ENCODE results near the gene SGMS1.

SGMS1 gene

GRCh38 chr10:50392426-50392825 lies 231.3 kb downstream of the SGMS1 start:
- Histone ChIP-seq H3K9ac (ENCODE audit: low read depth, low read length) (no peak overlapping the region), H3K27ac (ENCODE audit: low read depth, low read length) (peak overlapping the region; percentile 65), H3K36me3 (ENCODE audit: control insufficient read depth, insufficient read depth, low read length) (no peaks in the 10 kb centered on the region), H3K9me3 (ENCODE audit: control insufficient read depth, insufficient read depth, low read length) (no peaks in the 10 kb centered on the region), H3K4me3 (ENCODE audit: low read depth, low read length) (no peak overlapping the region), H3K27me3 (ENCODE audit: control insufficient read depth, insufficient read depth, low read length) (no peaks in the 10 kb centered on the region), H3K4me1 (ENCODE audit: control insufficient read depth, insufficient read depth, low read length) (peaks cover 28% of the 10 kb centered on the region)

- Histone ChIP-seq H3K36me3 (ENCODE audit: control insufficient read depth, insufficient read depth, low read length) (no peaks in the 10 kb centered on the region), H3K4me1 (ENCODE audit: control insufficient read depth, insufficient read depth, low read length) (peaks cover 33% of the 10 kb centered on the region), H3K27me3 (ENCODE audit: control insufficient read depth, insufficient read depth, low read length) (no peaks in the 10 kb centered on the region), H3K9ac (ENCODE audit: low read depth, low read length) (no peak overlapping the region), H3K9me3 (ENCODE audit: control insufficient read depth, insufficient read depth, low read length) (no peaks in the 10 kb centered on the region), H3K27ac (ENCODE audit: low read depth, low read length) (no peak overlapping the region), H3K4me3 (ENCODE audit: low read depth, low read length) (no peak overlapping the region)
Measured at GRCh38 chr10:50390302-50390701, 233.5 kb downstream of the SGMS1 start.

- Histone ChIP-seq H3K27ac (ENCODE audit: low read depth, low read length) (no peak overlapping the region), H3K36me3 (ENCODE audit: control insufficient read depth, insufficient read depth, low read length) (no peaks in the 10 kb centered on the region), H3K4me1 (ENCODE audit: control insufficient read depth, insufficient read depth, low read length) (peaks cover 43% of the 10 kb centered on the region), H3K9ac (ENCODE audit: low read depth, low read length) (no peak overlapping the region), H3K27me3 (ENCODE audit: control insufficient read depth, insufficient read depth, low read length) (no peaks in the 10 kb centered on the region), H3K9me3 (ENCODE audit: control insufficient read depth, insufficient read depth, low read length) (no peaks in the 10 kb centered on the region), H3K4me3 (ENCODE audit: low read depth, low read length) (no peak overlapping the region)
Measured at GRCh38 chr10:50388181-50388580, 235.6 kb downstream of the SGMS1 start.

- Histone ChIP-seq H3K4me1 (ENCODE audit: control insufficient read depth, insufficient read depth, low read length) (peaks cover 48% of the 10 kb centered on the region), H3K9ac (ENCODE audit: low read depth, low read length) (no peak overlapping the region), H3K27ac (ENCODE audit: low read depth, low read length) (no peak overlapping the region), H3K9me3 (ENCODE audit: control insufficient read depth, insufficient read depth, low read length) (no peaks in the 10 kb centered on the region), H3K4me3 (ENCODE audit: low read depth, low read length) (no peak overlapping the region), H3K27me3 (ENCODE audit: control insufficient read depth, insufficient read depth, low read length) (no peaks in the 10 kb centered on the region), H3K36me3 (ENCODE audit: control insufficient read depth, insufficient read depth, low read length) (no peaks in the 10 kb centered on the region)
Measured at GRCh38 chr10:50387732-50388073, 236.1 kb downstream of the SGMS1 start.

- no peak overlapping the region for H3K27ac ChIP-seq (ENCODE audit: low read depth, low read length)
- H3K4me3 ChIP-seq (ENCODE audit: low read depth, low read length): no peak overlapping the region
- H3K27me3 ChIP-seq (ENCODE audit: control insufficient read depth, insufficient read depth, low read length): no peaks in the 10 kb centered on the region
- H3K4me1 ChIP-seq (ENCODE audit: control insufficient read depth, insufficient read depth, low read length): peaks cover 52% of the 10 kb centered on the region
- H3K9ac ChIP-seq (ENCODE audit: low read depth, low read length): no peak overlapping the region
- H3K9me3 ChIP-seq (ENCODE audit: control insufficient read depth, insufficient read depth, low read length): no peaks in the 10 kb centered on the region
- H3K36me3 ChIP-seq (ENCODE audit: control insufficient read depth, insufficient read depth, low read length): no peaks in the 10 kb centered on the region
Measured at GRCh38 chr10:50387007-50387731, 236.6 kb downstream of the SGMS1 start.

DNA sequence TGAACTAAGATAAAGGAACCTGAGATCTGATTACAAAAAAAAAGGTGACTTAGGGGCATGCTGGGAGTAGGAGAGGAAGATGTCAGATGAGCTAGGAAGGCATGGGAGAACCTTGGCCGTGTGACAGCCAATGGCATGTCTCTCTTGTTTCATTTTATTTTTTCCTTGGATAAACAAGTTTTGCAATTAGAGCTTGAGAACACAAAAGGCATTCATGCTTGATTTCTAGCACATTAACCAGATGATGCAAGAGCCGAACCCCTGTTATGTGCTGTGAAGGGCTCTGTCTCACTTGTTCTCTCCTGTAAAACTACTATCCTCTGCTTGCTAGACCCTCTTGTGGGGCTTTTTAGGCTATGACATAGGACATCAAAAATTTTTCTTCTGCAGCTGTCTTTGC lies 238.1 kb downstream of the SGMS1 start:
- Histone ChIP-seq H3K36me3 (ENCODE audit: control insufficient read depth, insufficient read depth, low read length) (no peaks in the 10 kb centered on the region), H3K4me1 (ENCODE audit: control insufficient read depth, insufficient read depth, low read length) (peaks cover 45% of the 10 kb centered on the region), H3K9me3 (ENCODE audit: control insufficient read depth, insufficient read depth, low read length) (no peaks in the 10 kb centered on the region), H3K27ac (ENCODE audit: low read depth, low read length) (peak overlapping the region; percentile 18), H3K27me3 (ENCODE audit: control insufficient read depth, insufficient read depth, low read length) (no peaks in the 10 kb centered on the region), H3K4me3 (ENCODE audit: low read depth, low read length) (no peak overlapping the region), H3K9ac (ENCODE audit: low read depth, low read length) (no peak overlapping the region)

DNA sequence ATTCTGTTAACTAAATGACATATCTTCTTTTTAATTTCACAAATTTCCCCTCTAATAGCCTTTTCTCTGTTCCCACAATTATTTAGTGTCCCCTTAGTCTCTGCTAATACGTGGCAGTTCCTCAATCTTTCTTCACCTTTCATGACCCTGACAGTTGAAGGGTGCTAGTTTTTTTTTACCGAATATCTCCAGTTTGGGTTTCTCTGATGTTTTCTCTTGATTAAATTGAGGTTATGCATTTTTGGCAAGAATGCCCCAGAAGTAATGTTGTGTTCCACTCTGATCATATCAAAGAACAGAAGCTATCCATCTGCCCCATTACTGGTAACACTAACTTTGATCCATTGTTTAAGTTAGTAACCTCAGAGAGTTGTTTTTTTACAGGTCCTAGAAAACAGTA lies 238.9 kb downstream of the SGMS1 start:
- Histone ChIP-seq H3K9me3 (ENCODE audit: control insufficient read depth, insufficient read depth, low read length) (no peaks in the 10 kb centered on the region), H3K27me3 (ENCODE audit: control insufficient read depth, insufficient read depth, low read length) (no peaks in the 10 kb centered on the region), H3K4me3 (ENCODE audit: low read depth, low read length) (no peak overlapping the region), H3K9ac (ENCODE audit: low read depth, low read length) (no peak overlapping the region), H3K4me1 (ENCODE audit: control insufficient read depth, insufficient read depth, low read length) (peaks cover 42% of the 10 kb centered on the region), H3K27ac (ENCODE audit: low read depth, low read length) (no peak overlapping the region), H3K36me3 (ENCODE audit: control insufficient read depth, insufficient read depth, low read length) (no peaks in the 10 kb centered on the region)

GRCh38 chr10:50384238-50384637 lies 239.5 kb downstream of the SGMS1 start:
- Histone ChIP-seq H3K9me3 (ENCODE audit: control insufficient read depth, insufficient read depth, low read length) (no peaks in the 10 kb centered on the region), H3K27ac (ENCODE audit: low read depth, low read length) (no peak overlapping the region), H3K4me1 (ENCODE audit: control insufficient read depth, insufficient read depth, low read length) (peaks cover 42% of the 10 kb centered on the region), H3K36me3 (ENCODE audit: control insufficient read depth, insufficient read depth, low read length) (no peaks in the 10 kb centered on the region), H3K9ac (ENCODE audit: low read depth, low read length) (no peak overlapping the region), H3K4me3 (ENCODE audit: low read depth, low read length) (no peak overlapping the region), H3K27me3 (ENCODE audit: control insufficient read depth, insufficient read depth, low read length) (no peaks in the 10 kb centered on the region)

DNA sequence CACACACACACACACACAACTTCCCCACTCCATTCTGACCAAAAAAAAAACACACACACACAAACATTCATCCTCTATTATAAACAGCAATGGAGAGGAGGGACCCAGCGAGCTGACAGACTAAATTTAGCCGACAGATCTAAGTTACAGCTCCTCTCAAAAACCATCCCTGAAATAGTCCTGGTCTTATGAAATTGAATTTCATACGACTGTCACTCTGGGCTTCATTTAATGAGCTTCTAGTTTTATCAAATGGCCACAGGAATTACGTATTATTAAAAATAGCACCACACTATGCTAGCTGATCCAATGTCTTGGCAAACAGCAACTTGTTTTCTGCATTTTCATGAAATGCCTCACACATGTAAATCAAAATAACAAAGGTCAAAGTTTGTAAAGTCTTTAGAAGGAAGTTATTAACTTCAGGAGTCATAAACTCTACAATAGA lies 241.2 kb downstream of the SGMS1 start:
- Histone ChIP-seq H3K9ac (ENCODE audit: low read depth, low read length) (no peak overlapping the region), H3K4me1 (ENCODE audit: control insufficient read depth, insufficient read depth, low read length) (peaks cover 42% of the 10 kb centered on the region), H3K36me3 (ENCODE audit: control insufficient read depth, insufficient read depth, low read length) (no peaks in the 10 kb centered on the region), H3K9me3 (ENCODE audit: control insufficient read depth, insufficient read depth, low read length) (no peaks in the 10 kb centered on the region), H3K4me3 (ENCODE audit: low read depth, low read length) (no peak overlapping the region), H3K27me3 (ENCODE audit: control insufficient read depth, insufficient read depth, low read length) (no peaks in the 10 kb centered on the region), H3K27ac (ENCODE audit: low read depth, low read length) (no peak overlapping the region)

- Histone ChIP-seq H3K9me3 (ENCODE audit: control insufficient read depth, insufficient read depth, low read length) (no peaks in the 10 kb centered on the region), H3K4me1 (ENCODE audit: control insufficient read depth, insufficient read depth, low read length) (peaks cover 36% of the 10 kb centered on the region), H3K9ac (ENCODE audit: low read depth, low read length) (no peak overlapping the region), H3K27ac (ENCODE audit: low read depth, low read length) (no peak overlapping the region), H3K4me3 (ENCODE audit: low read depth, low read length) (no peak overlapping the region), H3K36me3 (ENCODE audit: control insufficient read depth, insufficient read depth, low read length) (no peaks in the 10 kb centered on the region), H3K27me3 (ENCODE audit: control insufficient read depth, insufficient read depth, low read length) (no peaks in the 10 kb centered on the region)
Measured at GRCh38 chr10:50381642-50382041, 242.1 kb downstream of the SGMS1 start.

DNA sequence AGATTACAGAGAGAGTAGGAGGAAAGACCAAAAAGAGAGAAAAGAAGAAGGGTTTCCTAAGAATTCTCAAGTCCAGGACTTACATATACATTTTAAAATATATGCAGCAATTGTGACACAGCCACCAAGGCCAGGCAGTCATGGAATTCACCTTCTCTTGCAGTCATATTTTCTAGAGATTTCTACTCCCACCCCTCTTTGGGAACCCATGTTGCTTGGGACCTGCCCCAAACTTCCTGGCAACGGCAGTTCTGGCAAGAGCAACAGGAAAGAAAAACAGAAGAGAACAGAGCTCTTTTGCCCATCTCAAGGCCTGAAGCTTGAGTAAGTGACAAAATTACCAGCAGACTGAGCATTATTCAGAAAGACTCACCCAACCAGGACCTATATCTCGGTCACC lies 244.1 kb downstream of the SGMS1 start:
- Histone ChIP-seq H3K9me3 (ENCODE audit: control insufficient read depth, insufficient read depth, low read length) (no peaks in the 10 kb centered on the region), H3K4me1 (ENCODE audit: control insufficient read depth, insufficient read depth, low read length) (peaks cover 22% of the 10 kb centered on the region)

More for the DNA sequence above, 244.1 kb downstream of the SGMS1 start:
- no peaks in the 10 kb centered on the region for H3K36me3 ChIP-seq (ENCODE audit: control insufficient read depth, insufficient read depth, low read length)
- no peaks in the 10 kb centered on the region for H3K27me3 ChIP-seq (ENCODE audit: control insufficient read depth, insufficient read depth, low read length)
- H3K9ac ChIP-seq (ENCODE audit: low read depth, low read length): no peak overlapping the region
- H3K4me3 ChIP-seq (ENCODE audit: low read depth, low read length): no peak overlapping the region
- no peak overlapping the region for H3K27ac ChIP-seq (ENCODE audit: low read depth, low read length)
